HepG2 (cell line): ENCODE results near the gene KIF20A. TPM values are rescaled to one million over a fixed set of nuclear protein-coding genes. Genes with fewer than 3 reads are reported as not detected.

Experiments
- ATF7-NPFF ChIP-seq: sonication (generic); formaldehyde crosslinking; IDR thresholded peaks from 2 replicates; pipeline ENCODE4 v1.8.1; 2023; ENCODE audit warnings: mild to moderate bottlenecking, low read depth, missing genetic modification reagents, moderate library complexity
- CHCHD3 ChIP-seq: sonication (generic); formaldehyde crosslinking; IDR thresholded peaks from 2 replicates; pipeline ENCODE4 v1.8.0; 2022; ENCODE audit warnings: mild to moderate bottlenecking, missing genetic modification reagents, moderate library complexity
- DNMT1 ChIP-seq: sonication (generic); formaldehyde crosslinking; IDR thresholded peaks from 2 replicates; pipeline ENCODE4 v1.5.1; 2020; ENCODE audit warnings: mild to moderate bottlenecking, missing genetic modification reagents
- IRF2 ChIP-seq: IDR thresholded peaks from 2 replicates; pipeline ENCODE4 v1.6.1; 2018; ENCODE audit warnings: missing genetic modification reagents, missing compliant biosample characterization
- MTF1 ChIP-seq: sonication (generic); formaldehyde crosslinking; IDR thresholded peaks from 2 replicates; pipeline ENCODE4 v1.5.0; 2020; ENCODE audit warnings: missing genetic modification reagents
- PHF21A ChIP-seq: sonication (generic); formaldehyde crosslinking; IDR thresholded peaks from 2 replicates; pipeline ENCODE4 v1.5.0; 2020; ENCODE audit warnings: mild to moderate bottlenecking, missing genetic modification reagents
- PTBP1 ChIP-seq: fragments of 200-400 bp; formaldehyde crosslinking; IDR thresholded peaks from 2 replicates; pipeline ENCODE4 v1.6.1; 2018; ENCODE audit warnings: low read length, low read depth; ENCODE audit not compliant: poor library complexity, severe bottlenecking
- SPEN ChIP-seq: sonication (generic); formaldehyde crosslinking; IDR thresholded peaks from 2 replicates; pipeline ENCODE4 v1.5.1; 2020; ENCODE audit warnings: low read depth, mild to moderate bottlenecking, missing genetic modification reagents
- XBP1 ChIP-seq: sonication (generic); formaldehyde crosslinking; IDR thresholded peaks from 2 replicates; pipeline ENCODE4 v1.5.0; 2020; ENCODE audit warnings: missing genetic modification reagents
- ZBTB20 ChIP-seq: sonication (generic); formaldehyde crosslinking; IDR thresholded peaks from 2 replicates; pipeline ENCODE4 v1.8.1; 2023; ENCODE audit warnings: missing genetic modification reagents, low read depth, mild to moderate bottlenecking, borderline replicate concordance
- ZEB1 ChIP-seq: IDR thresholded peaks from 2 replicates; pipeline ENCODE4 v1.6.1; 2012; ENCODE audit warnings: mild to moderate bottlenecking, low read depth, inconsistent platforms; ENCODE audit not compliant: insufficient replicate concordance
- ZNF225 ChIP-seq: sonication (generic); formaldehyde crosslinking; IDR thresholded peaks from 2 replicates; pipeline ENCODE4 v1.4.0; 2020; ENCODE audit warnings: mild to moderate bottlenecking, missing genetic modification reagents
- ZNF549 ChIP-seq: sonication (generic); formaldehyde crosslinking; IDR thresholded peaks from 2 replicates; pipeline ENCODE4 v1.5.0; 2020; ENCODE audit warnings: missing genetic modification reagents
- ZNF83 ChIP-seq: sonication (generic); formaldehyde crosslinking; IDR thresholded peaks from 2 replicates; pipeline ENCODE4 v1.4.0; 2020; ENCODE audit warnings: missing genetic modification reagents, mild to moderate bottlenecking, borderline replicate concordance
- polyA plus RNA-seq, 8 experiments: library from polyadenylated mRNA; depleted of rRNA in 3 of 8; stranded (reverse) in 7 of 8; unstranded in 1 of 8; fragments of >200 nt; fragmentation: Illumina TruSeq in 4 of 8; extraction: Trizol in 4 of 8; gene quantifications; 2 replicates each; pipeline versions ENCODE4 v1.2.1 to v1.2.3, GENCODE V29; 2011 to 2016; ENCODE audit warnings: low read depth in 4 of 8, missing spikeins in 1 of 8, mixed read lengths in 1 of 8; ENCODE audit not compliant: insufficient read depth in 1 of 8
- total RNA-seq, 5 experiments: library from RNA; depleted of rRNA; stranded (reverse); fragments of >200 nt; fragmentation: Illumina TruSeq; extraction: Trizol; gene quantifications; 2 replicates each; pipeline ENCODE4 v1.2.3, GENCODE V29; 2016; ENCODE audit warnings: low read depth in 1 of 5
- TF ChIP-seq, protein P1 (sequence below): sonication (generic); formaldehyde crosslinking; IDR thresholded peaks from 2 replicates; pipeline ENCODE4 v1.8.0; 2022; ENCODE audit warnings: mild to moderate bottlenecking, missing genetic modification reagents; ENCODE audit not compliant: insufficient replicate concordance
- TF ChIP-seq, protein P2 (sequence below): sonication (generic); formaldehyde crosslinking; IDR thresholded peaks from 2 replicates; pipeline ENCODE4 v1.4.0; 2020; ENCODE audit warnings: missing genetic modification reagents
- TF ChIP-seq, protein P3 (sequence below): sonication (generic); formaldehyde crosslinking; IDR thresholded peaks from 2 replicates; pipeline ENCODE4 v1.4.0; 2020; ENCODE audit warnings: missing genetic modification reagents
- TF ChIP-seq, protein P4 (sequence below), 2 experiments: sonication (generic) in 1 of 2; formaldehyde crosslinking in 1 of 2; IDR thresholded peaks; 2 replicates each; pipeline versions ENCODE4 v1.6.1 to v1.9.0; 2014 to 2022; ENCODE audit warnings: antibody characterized with exemption in 1 of 2, borderline replicate concordance in 1 of 2, inconsistent platforms in 1 of 2, low read depth in 1 of 2, missing genetic modification reagents in 1 of 2

Gene KIF20A
- total and polyA plus RNA-seq, 2 of the 13 experiments (the other 11 are each of a cell fraction or from before 2014, with no cell fraction given), result 17.1 to 66.8 TPM

DNA sequence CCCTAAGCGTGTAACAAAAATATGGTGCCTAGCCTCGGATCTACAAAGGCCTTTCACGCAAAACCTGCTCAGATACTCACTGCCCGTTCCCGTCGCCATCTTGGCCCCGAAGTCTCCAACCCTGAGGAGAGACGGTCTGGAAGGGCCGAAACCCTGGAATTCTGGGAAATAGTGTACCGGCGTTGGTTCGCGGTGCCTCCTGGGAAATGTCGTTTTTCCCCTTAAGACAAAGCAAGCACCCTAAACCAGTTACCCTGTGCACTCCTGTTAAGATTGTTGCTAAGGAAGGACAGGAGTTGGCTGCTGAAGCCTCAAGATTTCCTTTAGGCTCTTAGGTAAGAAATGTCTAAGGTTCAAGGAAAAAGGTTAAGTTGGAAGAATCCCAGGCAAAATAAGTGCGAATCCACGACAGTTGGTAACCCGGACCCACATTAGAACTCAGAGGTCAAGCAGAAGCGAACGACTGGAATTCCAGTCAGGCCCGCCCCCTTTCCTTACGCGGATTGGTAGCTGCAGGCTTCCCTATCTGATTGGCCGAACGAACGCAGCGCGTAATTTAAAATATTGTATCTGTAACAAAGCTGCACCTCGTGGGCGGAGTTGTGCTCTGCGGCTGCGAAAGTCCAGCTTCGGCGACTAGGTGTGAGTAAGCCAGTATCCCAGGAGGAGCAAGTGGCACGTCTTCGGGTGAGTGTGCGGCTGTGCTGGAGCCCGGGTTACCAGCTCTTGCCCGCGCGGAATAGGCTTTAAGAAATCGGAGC lies at the start of gene KIF20A, which contains the start of gene BRD8 (continued):
- TF ChIP-seq, protein P1, sequence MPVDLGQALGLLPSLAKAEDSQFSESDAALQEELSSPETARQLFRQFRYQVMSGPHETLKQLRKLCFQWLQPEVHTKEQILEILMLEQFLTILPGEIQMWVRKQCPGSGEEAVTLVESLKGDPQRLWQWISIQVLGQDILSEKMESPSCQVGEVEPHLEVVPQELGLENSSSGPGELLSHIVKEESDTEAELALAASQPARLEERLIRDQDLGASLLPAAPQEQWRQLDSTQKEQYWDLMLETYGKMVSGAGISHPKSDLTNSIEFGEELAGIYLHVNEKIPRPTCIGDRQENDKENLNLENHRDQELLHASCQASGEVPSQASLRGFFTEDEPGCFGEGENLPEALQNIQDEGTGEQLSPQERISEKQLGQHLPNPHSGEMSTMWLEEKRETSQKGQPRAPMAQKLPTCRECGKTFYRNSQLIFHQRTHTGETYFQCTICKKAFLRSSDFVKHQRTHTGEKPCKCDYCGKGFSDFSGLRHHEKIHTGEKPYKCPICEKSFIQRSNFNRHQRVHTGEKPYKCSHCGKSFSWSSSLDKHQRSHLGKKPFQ (CRISPR knock-in tag), result peak; percentile 77
- TF ChIP-seq MTF1, result no peak
- TF ChIP-seq, protein P2, sequence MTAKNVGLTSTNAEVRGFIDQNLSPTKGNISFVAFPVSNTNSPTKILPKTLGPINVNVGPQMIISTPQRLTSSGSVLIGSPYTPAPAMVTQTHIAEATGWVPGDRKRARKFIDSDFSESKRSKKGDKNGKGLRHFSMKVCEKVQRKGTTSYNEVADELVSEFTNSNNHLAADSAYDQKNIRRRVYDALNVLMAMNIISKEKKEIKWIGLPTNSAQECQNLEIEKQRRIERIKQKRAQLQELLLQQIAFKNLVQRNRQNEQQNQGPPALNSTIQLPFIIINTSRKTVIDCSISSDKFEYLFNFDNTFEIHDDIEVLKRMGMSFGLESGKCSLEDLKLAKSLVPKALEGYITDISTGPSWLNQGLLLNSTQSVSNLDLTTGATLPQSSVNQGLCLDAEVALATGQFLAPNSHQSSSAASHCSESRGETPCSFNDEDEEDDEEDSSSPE (CRISPR knock-in tag), result peak; percentile 99
- peak; percentile 78; the same call in 1 of the 2 replicates for TF ChIP-seq PHF21A (CRISPR knock-in tag)
- no peak for TF ChIP-seq ZNF225 (CRISPR knock-in tag)
- TF ChIP-seq IRF2 (CRISPR knock-in tag), result no peak
- TF ChIP-seq ZNF549, result no peak
- TF ChIP-seq DNMT1 (CRISPR knock-in tag), result no peak
- no peak for TF ChIP-seq ZEB1
- TF ChIP-seq, protein P3, sequence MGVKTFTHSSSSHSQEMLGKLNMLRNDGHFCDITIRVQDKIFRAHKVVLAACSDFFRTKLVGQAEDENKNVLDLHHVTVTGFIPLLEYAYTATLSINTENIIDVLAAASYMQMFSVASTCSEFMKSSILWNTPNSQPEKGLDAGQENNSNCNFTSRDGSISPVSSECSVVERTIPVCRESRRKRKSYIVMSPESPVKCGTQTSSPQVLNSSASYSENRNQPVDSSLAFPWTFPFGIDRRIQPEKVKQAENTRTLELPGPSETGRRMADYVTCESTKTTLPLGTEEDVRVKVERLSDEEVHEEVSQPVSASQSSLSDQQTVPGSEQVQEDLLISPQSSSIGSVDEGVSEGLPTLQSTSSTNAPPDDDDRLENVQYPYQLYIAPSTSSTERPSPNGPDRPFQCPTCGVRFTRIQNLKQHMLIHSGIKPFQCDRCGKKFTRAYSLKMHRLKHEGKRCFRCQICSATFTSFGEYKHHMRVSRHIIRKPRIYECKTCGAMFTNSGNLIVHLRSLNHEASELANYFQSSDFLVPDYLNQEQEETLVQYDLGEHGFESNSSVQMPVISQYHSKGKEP (CRISPR knock-in tag), result no peak
- no peak; the same call in 1 of the 2 replicates for TF ChIP-seq ATF7-NPFF (CRISPR knock-in tag)
- TF ChIP-seq XBP1 (CRISPR knock-in tag), result no peak
- TF ChIP-seq SPEN (CRISPR knock-in tag), result peak; percentile 44; the same call in 1 of the 2 replicates
- TF ChIP-seq, protein P4, sequence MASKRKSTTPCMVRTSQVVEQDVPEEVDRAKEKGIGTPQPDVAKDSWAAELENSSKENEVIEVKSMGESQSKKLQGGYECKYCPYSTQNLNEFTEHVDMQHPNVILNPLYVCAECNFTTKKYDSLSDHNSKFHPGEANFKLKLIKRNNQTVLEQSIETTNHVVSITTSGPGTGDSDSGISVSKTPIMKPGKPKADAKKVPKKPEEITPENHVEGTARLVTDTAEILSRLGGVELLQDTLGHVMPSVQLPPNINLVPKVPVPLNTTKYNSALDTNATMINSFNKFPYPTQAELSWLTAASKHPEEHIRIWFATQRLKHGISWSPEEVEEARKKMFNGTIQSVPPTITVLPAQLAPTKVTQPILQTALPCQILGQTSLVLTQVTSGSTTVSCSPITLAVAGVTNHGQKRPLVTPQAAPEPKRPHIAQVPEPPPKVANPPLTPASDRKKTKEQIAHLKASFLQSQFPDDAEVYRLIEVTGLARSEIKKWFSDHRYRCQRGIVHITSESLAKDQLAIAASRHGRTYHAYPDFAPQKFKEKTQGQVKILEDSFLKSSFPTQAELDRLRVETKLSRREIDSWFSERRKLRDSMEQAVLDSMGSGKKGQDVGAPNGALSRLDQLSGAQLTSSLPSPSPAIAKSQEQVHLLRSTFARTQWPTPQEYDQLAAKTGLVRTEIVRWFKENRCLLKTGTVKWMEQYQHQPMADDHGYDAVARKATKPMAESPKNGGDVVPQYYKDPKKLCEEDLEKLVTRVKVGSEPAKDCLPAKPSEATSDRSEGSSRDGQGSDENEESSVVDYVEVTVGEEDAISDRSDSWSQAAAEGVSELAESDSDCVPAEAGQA (IDR thresholded peaks at IDR 0.05; ENCODE audit: low read depth), result peak; percentile 26; the same call in 1 of the 2 replicates
- TF ChIP-seq, protein P4 (CRISPR knock-in tag; IDR thresholded peaks at IDR 0.05; ENCODE audit: borderline replicate concordance), result no peak; the same call in 1 of the 2 replicates
- no peak for TF ChIP-seq ZBTB20
- TF ChIP-seq PTBP1, result no peak
- TF ChIP-seq ZNF83, result no peak
- no peak for TF ChIP-seq CHCHD3 (CRISPR knock-in tag)
